SK-N-SH treated with all-trans-retinoic acid at 6 μM for 48 hours (cell line): ENCODE measurements around the gene MLPH.

Source experiments
- ATAC-seq: fragments of 200-7000 bp; cut with Tn5 transposase; 3 replicates; pipeline ENCODE4 v1.9.1; 2020; ENCODE audit warnings: mild to moderate bottlenecking, moderate library complexity
- BACH2 ChIP-seq: fragments of 250-450 bp; sonication (Bioruptor Pico); IDR thresholded peaks from 2 replicates; pipeline ENCODE4 v1.9.0; 2021; ENCODE audit warnings: mild to moderate bottlenecking, borderline replicate concordance
- CREB5 ChIP-seq: fragments of 250-450 bp; sonication (Bioruptor Pico); IDR thresholded peaks from 2 replicates; pipeline ENCODE4 v1.5.1; 2020; ENCODE audit warnings: low read depth, mild to moderate bottlenecking, moderate library complexity
- CSDC2 ChIP-seq: fragments of 250-450 bp; sonication (Bioruptor Pico); IDR thresholded peaks from 2 replicates; pipeline ENCODE4 v1.5.0; 2020; ENCODE audit warnings: mild to moderate bottlenecking, moderate library complexity
- GLIS3 ChIP-seq: fragments of 250-450 bp; sonication (Bioruptor Pico); IDR thresholded peaks from 2 replicates; pipeline ENCODE4 v1.5.0; 2020; ENCODE audit warnings: mild to moderate bottlenecking, moderate library complexity
- ISL1 ChIP-seq: fragments of 250-450 bp; sonication (Bioruptor Pico); IDR thresholded peaks from 2 replicates; pipeline ENCODE4 v2.1.2; 2022; ENCODE audit warnings: mild to moderate bottlenecking, moderate library complexity
- PATZ1 ChIP-seq: fragments of 250-450 bp; sonication (Bioruptor Pico); IDR thresholded peaks from 2 replicates; pipeline ENCODE4 v1.8.0; 2020; ENCODE audit warnings: mild to moderate bottlenecking, moderate library complexity, borderline replicate concordance
- SNAI2 ChIP-seq: fragments of 250-450 bp; sonication (Bioruptor Pico); IDR thresholded peaks from 2 replicates; pipeline ENCODE4 v1.5.0; 2020; ENCODE audit warnings: mild to moderate bottlenecking, moderate library complexity
- TSHZ2 ChIP-seq: fragments of 250-450 bp; sonication (Bioruptor Pico); IDR thresholded peaks from 2 replicates; pipeline ENCODE4 v1.5.0; 2020; ENCODE audit warnings: mild to moderate bottlenecking, moderate library complexity
- ZC3H10 ChIP-seq: fragments of 250-450 bp; sonication (Bioruptor Pico); IDR thresholded peaks from 2 replicates; pipeline ENCODE4 v1.5.1; 2021; ENCODE audit warnings: mild to moderate bottlenecking, moderate library complexity
- ZFP3 ChIP-seq: fragments of 250-450 bp; sonication (Bioruptor Pico); IDR thresholded peaks from 2 replicates; pipeline ENCODE4 v1.5.0; 2020; ENCODE audit warnings: mild to moderate bottlenecking, moderate library complexity
- ZFP30 ChIP-seq: fragments of 450-650 bp; formaldehyde crosslinking; IDR thresholded peaks from 2 replicates; pipeline ENCODE4 v1.5.0; 2022; ENCODE audit warnings: mild to moderate bottlenecking, moderate library complexity
- ZNF565 ChIP-seq: fragments of 450-650 bp; formaldehyde crosslinking; conservative IDR thresholded peaks from 2 replicates; pipeline ENCODE4 v1.5.0; 2020; ENCODE audit warnings: low read depth, mild to moderate bottlenecking, moderate library complexity

The MLPH gene

GRCh38 chr2:237538901-237539300 lies 51.9 kb downstream of the MLPH start (continued):
- TF ChIP-seq ZNF565: no peak

- ATAC-seq: no peak
- no peak for TF ChIP-seq ZNF565
Observed at GRCh38 chr2:237539681-237540080, 52.6 kb downstream of the MLPH start.

- TF ChIP-seq ISL1 (CRISPR knock-in tag): no peak
- no peak for TF ChIP-seq CSDC2 (CRISPR knock-in tag)
- TF ChIP-seq SNAI2 (CRISPR knock-in tag): no peak
- no peak for TF ChIP-seq PATZ1 (CRISPR knock-in tag)
- TF ChIP-seq, all 23 proteins: peak for 0
- no peak; the same call in 2 of the 3 replicates for ATAC-seq
Observed at GRCh38 chr2:237540223-237540775, 53.2 kb downstream of the MLPH start.

GRCh38 chr2:237540823-237541222 lies 53.8 kb downstream of the MLPH start:
- TF ChIP-seq ZC3H10 (CRISPR knock-in tag): no peak
- no peak for TF ChIP-seq TSHZ2 (CRISPR knock-in tag)
- TF ChIP-seq CREB5 (CRISPR knock-in tag): no peak
- TF ChIP-seq PATZ1 (CRISPR knock-in tag): no peak
- TF ChIP-seq ZFP3 (CRISPR knock-in tag): no peak
- TF ChIP-seq BACH2 (CRISPR knock-in tag): no peak
- TF ChIP-seq GLIS3 (CRISPR knock-in tag): no peak
- no peak for TF ChIP-seq ZFP30 (CRISPR knock-in tag)
- no peak for TF ChIP-seq SNAI2 (CRISPR knock-in tag)
- ATAC-seq: peak; percentile 48

- no peak for TF ChIP-seq BACH2 (CRISPR knock-in tag)
- no peak for TF ChIP-seq ZFP30 (CRISPR knock-in tag)
- no peak for TF ChIP-seq GLIS3 (CRISPR knock-in tag)
- TF ChIP-seq ISL1 (CRISPR knock-in tag): no peak
- TF ChIP-seq PATZ1 (CRISPR knock-in tag): no peak
- TF ChIP-seq ZNF565: no peak
- ATAC-seq: no peak; the same call in 2 of the 3 replicates
Observed at GRCh38 chr2:237541243-237541642, 54.2 kb downstream of the MLPH start.
